HepG2 (cell line): ENCODE measurements around the gene EXOC1. TPM values are rescaled to one million over a fixed set of nuclear protein-coding genes. Genes with fewer than 3 reads are reported as not detected.

Source experiments
- ATAC-seq: fragments of 200-7000 bp; cut with Tn5 transposase; 3 replicates; pipeline ENCODE4 v1.9.1; 2020; ENCODE audit warnings: mild to moderate bottlenecking, moderate library complexity
- BruUV-seq: library from RNA; stranded (reverse); fragments of 400-500 nt; replicated peaks from 2 replicates; lab custom pipeline; 2021; lab: Mats Ljungman, UMichigan
- CTCF ChIA-PET: fragments of 300-600 bp; formaldehyde crosslinking; extraction: SDS; loops from one replicate; lab custom pipeline; 2021; ENCODE audit warnings: low total read pairs, inconsistent platforms, low intra/inter-chr PET ratio; lab: Yijun Ruan, JAX
- POLR2A ChIA-PET: fragments of 350-600 bp; sonication (Branson Sonifier 250); formaldehyde crosslinking; loops from one replicate; lab custom pipeline; 2020; ENCODE audit warnings: antibody characterized with exemption, inconsistent platforms; lab: Yijun Ruan, JAX
- DNase-seq: peaks from one replicate; pipeline ENCODE4 v3.0.0-alpha.2; 2015; ENCODE audit warnings: low spot score
- FAIRE-seq: peaks from 3 replicates; lab custom pipeline; 2011; peaks lifted over from hg19 to GRCh38; lab: Jason Lieb, UNC
- H2AFZ ChIP-seq: one replicate; pipeline ENCODE4 v1.6.1; 2011; ENCODE audit warnings: low read length, inconsistent platforms
- H3K27ac ChIP-seq: fragments of 300-600 bp; 3 replicates; pipeline ENCODE4 v1.8.0; 2011; ENCODE audit warnings: mixed run types, mild to moderate bottlenecking, mixed read lengths, low read length, inconsistent platforms; ENCODE audit not compliant: insufficient read depth; ENCODE audit errors: extremely low read length
- H3K27me3 ChIP-seq, 2 experiments: fragments of 200-600 bp in 1 of 2; 2 replicates in 1 of 2; 3 replicates in 1 of 2; pipeline versions ENCODE4 v1.6.0 to v1.8.0; 2011; ENCODE audit warnings: low read length in 2 of 2, mild to moderate bottlenecking in 2 of 2, moderate library complexity in 2 of 2, inconsistent platforms in 1 of 2; ENCODE audit not compliant: insufficient read depth in 2 of 2, control insufficient read depth in 1 of 2
- H3K36me3 ChIP-seq, 2 experiments: fragments of 200-600 bp in 1 of 2; replicated peaks in 1 of 2; 2 replicates in 1 of 2; 3 replicates in 1 of 2; pipeline versions ENCODE4 v1.5.1 to v1.8.0; 2011; ENCODE audit warnings: low read length in 2 of 2, inconsistent platforms in 1 of 2; ENCODE audit not compliant: insufficient read depth in 2 of 2, control insufficient read depth in 1 of 2
- H3K4me1 ChIP-seq: 2 replicates; pipeline ENCODE4 v1.5.1; 2012; ENCODE audit warnings: low read length, inconsistent platforms; ENCODE audit not compliant: insufficient read depth
- H3K4me2 ChIP-seq: 2 replicates; pipeline ENCODE4 v1.6.0; 2011; ENCODE audit warnings: low read depth, low read length, inconsistent platforms
- H3K4me3 ChIP-seq, 3 experiments: fragments of 200-600 bp in 1 of 3; sonication (generic), shearing (Covaris generic) in 1 of 3; replicated peaks in 1 of 3; 2 replicates each; pipeline ENCODE4 v1.5.1; 2011 to 2016; ENCODE audit warnings: low read length in 3 of 3, inconsistent platforms in 2 of 3, low read depth in 2 of 3, mild to moderate bottlenecking in 2 of 3, control low read depth in 1 of 3, mixed read lengths in 1 of 3; ENCODE audit not compliant: insufficient read depth in 1 of 3
- H3K79me2 ChIP-seq: one replicate; pipeline ENCODE4 v1.6.1; 2011; ENCODE audit warnings: low read length, inconsistent platforms; ENCODE audit not compliant: insufficient read depth
- H3K9ac ChIP-seq: 2 replicates; pipeline ENCODE4 v1.6.0; 2011; ENCODE audit warnings: mild to moderate bottlenecking, low read depth, low read length, inconsistent platforms; ENCODE audit not compliant: insufficient read depth
- H3K9me3 ChIP-seq: 2 replicates; pipeline ENCODE4 v1.5.1; 2012; ENCODE audit warnings: mild to moderate bottlenecking, low read length
- H4K20me1 ChIP-seq: 2 replicates; pipeline ENCODE4 v1.6.0; 2011; ENCODE audit warnings: inconsistent platforms, mild to moderate bottlenecking, low read length, moderate library complexity; ENCODE audit not compliant: insufficient read depth
- CBFB ChIP-seq: sonication (generic); formaldehyde crosslinking; IDR thresholded peaks from 2 replicates; pipeline ENCODE4 v1.4.0; 2020; ENCODE audit warnings: missing genetic modification reagents
- EEA1 ChIP-seq: sonication (generic); formaldehyde crosslinking; IDR thresholded peaks from 2 replicates; pipeline ENCODE4 v1.5.1; 2020; ENCODE audit warnings: mild to moderate bottlenecking, missing genetic modification reagents, borderline replicate concordance
- HMG20A ChIP-seq: IDR thresholded peaks from 2 replicates; pipeline ENCODE4 v1.6.1; 2016; ENCODE audit warnings: borderline replicate concordance
- PCBP1 ChIP-seq: fragments of 200-400 bp; formaldehyde crosslinking; IDR thresholded peaks from 2 replicates; pipeline ENCODE4 v1.6.1; 2017; ENCODE audit warnings: mild to moderate bottlenecking, low read depth, low read length, borderline replicate concordance
- REXO4 ChIP-seq: sonication (generic); formaldehyde crosslinking; IDR thresholded peaks from 2 replicates; pipeline ENCODE4 v1.8.0; 2022; ENCODE audit warnings: missing genetic modification reagents, mild to moderate bottlenecking, borderline replicate concordance
- SRY ChIP-seq: sonication (generic); formaldehyde crosslinking; IDR thresholded peaks from 2 replicates; pipeline ENCODE4 v1.8.0; 2022; ENCODE audit warnings: mild to moderate bottlenecking, missing genetic modification reagents
- STAG1 ChIP-seq: sonication (generic); formaldehyde crosslinking; IDR thresholded peaks from 2 replicates; pipeline ENCODE4 v1.4.0; 2020; ENCODE audit warnings: missing genetic modification reagents
- ZNF264 ChIP-seq: sonication (generic); formaldehyde crosslinking; IDR thresholded peaks from 2 replicates; pipeline ENCODE4 v1.4.0; 2020; ENCODE audit warnings: missing genetic modification reagents
- WGBS: methylation state at CpG from one replicate; pipeline ENCODE4 v1.1.6; 2017; ENCODE audit warnings: low lambda C conversion rate; 5-methylcytosine and 5-hydroxymethylcytosine counted together
- in situ Hi-C: cut with HindIII; loops from 2 replicates; pipeline ENCODE4 v1.10.0; 2017; ENCODE audit warnings: low pct_unique_long_range_greater_than_20kb; ENCODE audit not compliant: extremely low pct_ligation_motif_present
- intact Hi-C: fragments of 100-400 bp; cut with micrococcal nuclease; formaldehyde crosslinking; loops from one replicate; pipeline ENCODE4 v1.10.0; 2022; ENCODE audit not compliant: unreplicated experiment
- polyA plus RNA-seq, 8 experiments: library from polyadenylated mRNA; depleted of rRNA in 3 of 8; stranded (reverse) in 7 of 8; unstranded in 1 of 8; fragments of >200 nt; fragmentation: Illumina TruSeq in 4 of 8; extraction: Trizol in 4 of 8; gene quantifications; 2 replicates each; pipeline versions ENCODE4 v1.2.1 to v1.2.3, GENCODE V29; 2011 to 2016; ENCODE audit warnings: low read depth in 4 of 8, missing spikeins in 1 of 8, mixed read lengths in 1 of 8; ENCODE audit not compliant: insufficient read depth in 1 of 8
- total RNA-seq, 5 experiments: library from RNA; depleted of rRNA; stranded (reverse); fragments of >200 nt; fragmentation: Illumina TruSeq; extraction: Trizol; gene quantifications; 2 replicates each; pipeline ENCODE4 v1.2.3, GENCODE V29; 2016; ENCODE audit warnings: low read depth in 1 of 5
- TF ChIP-seq, protein P1 (sequence below): sonication (generic); formaldehyde crosslinking; conservative IDR thresholded peaks from 2 replicates; pipeline ENCODE4 v1.4.0; 2020; ENCODE audit warnings: missing genetic modification reagents
- TF ChIP-seq, protein P2 (sequence below): sonication (generic); formaldehyde crosslinking; IDR thresholded peaks from 2 replicates; pipeline ENCODE4 v1.4.0; 2020; ENCODE audit warnings: missing genetic modification reagents, mild to moderate bottlenecking, borderline replicate concordance

Gene EXOC1
- total and polyA plus RNA-seq, 2 of the 13 experiments (the other 11 are each of a cell fraction or from before 2014, with no cell fraction given), result 9.1 to 18.4 TPM

GRCh38 chr4:55837903-55838302, 15.5 kb upstream of the EXOC1 start (continued):
- TF ChIP-seq, protein P1, sequence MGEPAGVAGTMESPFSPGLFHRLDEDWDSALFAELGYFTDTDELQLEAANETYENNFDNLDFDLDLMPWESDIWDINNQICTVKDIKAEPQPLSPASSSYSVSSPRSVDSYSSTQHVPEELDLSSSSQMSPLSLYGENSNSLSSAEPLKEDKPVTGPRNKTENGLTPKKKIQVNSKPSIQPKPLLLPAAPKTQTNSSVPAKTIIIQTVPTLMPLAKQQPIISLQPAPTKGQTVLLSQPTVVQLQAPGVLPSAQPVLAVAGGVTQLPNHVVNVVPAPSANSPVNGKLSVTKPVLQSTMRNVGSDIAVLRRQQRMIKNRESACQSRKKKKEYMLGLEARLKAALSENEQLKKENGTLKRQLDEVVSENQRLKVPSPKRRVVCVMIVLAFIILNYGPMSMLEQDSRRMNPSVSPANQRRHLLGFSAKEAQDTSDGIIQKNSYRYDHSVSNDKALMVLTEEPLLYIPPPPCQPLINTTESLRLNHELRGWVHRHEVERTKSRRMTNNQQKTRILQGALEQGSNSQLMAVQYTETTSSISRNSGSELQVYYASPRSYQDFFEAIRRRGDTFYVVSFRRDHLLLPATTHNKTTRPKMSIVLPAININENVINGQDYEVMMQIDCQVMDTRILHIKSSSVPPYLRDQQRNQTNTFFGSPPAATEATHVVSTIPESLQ, result no peak
- TF ChIP-seq REXO4 (CRISPR knock-in tag), result no peak
- no peak for TF ChIP-seq PCBP1

DNA sequence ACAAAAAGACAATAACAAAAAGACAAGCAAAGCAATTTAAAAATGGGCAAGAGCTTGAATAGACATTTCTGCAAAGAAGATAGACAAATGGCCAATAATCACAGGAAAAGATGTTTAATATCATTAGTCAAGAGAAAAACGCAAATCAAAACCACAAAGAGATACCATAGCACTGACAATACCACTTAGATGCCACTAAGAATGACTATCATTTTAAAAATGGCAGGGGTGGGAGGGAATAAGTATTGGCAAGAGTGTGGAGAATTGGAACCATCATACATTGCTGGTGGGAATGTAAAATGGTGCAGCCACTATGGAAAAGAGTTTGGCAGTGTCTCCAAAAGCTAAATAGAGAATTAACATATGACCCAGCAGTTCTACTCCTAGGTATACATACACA, 15.1 kb upstream of the EXOC1 start:
- no peak overlapping the region for H3K4me3 ChIP-seq
- CTCF ChIA-PET, result no interaction called here
- in situ Hi-C loops (no loop called here), intact Hi-C loops (no loop called here)
- no peaks in the 10 kb centered on the region for H3K36me3 ChIP-seq
- ATAC-seq (no peak), FAIRE-seq (no peak), DNase-seq (no peak)
- H3K79me2 ChIP-seq, result no peaks in the 10 kb centered on the region
- no TSS peak for BruUV-seq
- peaks cover 6% of the 10 kb centered on the region; the same call in 1 of the 2 replicates for H3K9me3 ChIP-seq
- no peaks in the 10 kb centered on the region for H3K4me1 ChIP-seq
- no peak overlapping the region for H2AFZ ChIP-seq
- H3K27ac ChIP-seq, result no peak overlapping the region
- no peaks in the 10 kb centered on the region for H3K27me3 ChIP-seq
- TF ChIP-seq CBFB (CRISPR knock-in tag) (no peak), ZNF264 (CRISPR knock-in tag) (no peak), HMG20A (CRISPR knock-in tag) (no peak), SRY (no peak), STAG1 (CRISPR knock-in tag) (no peak), EEA1 (CRISPR knock-in tag) (no peak)
- TF ChIP-seq, protein P2, sequence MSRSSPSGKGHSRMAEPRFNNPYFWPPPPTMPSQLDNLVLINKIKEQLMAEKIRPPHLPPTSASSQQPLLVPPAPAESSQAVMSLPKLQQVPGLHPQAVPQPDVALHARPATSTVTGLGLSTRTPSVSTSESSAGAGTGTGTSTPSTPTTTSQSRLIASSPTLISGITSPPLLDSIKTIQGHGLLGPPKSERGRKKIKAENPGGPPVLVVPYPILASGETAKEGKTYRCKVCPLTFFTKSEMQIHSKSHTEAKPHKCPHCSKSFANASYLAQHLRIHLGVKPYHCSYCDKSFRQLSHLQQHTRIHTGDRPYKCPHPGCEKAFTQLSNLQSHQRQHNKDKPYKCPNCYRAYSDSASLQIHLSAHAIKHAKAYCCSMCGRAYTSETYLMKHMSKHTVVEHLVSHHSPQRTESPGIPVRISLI (CRISPR knock-in tag), result no peak
- H3K9ac ChIP-seq, result no peak overlapping the region
- no peak overlapping the region for H3K4me2 ChIP-seq
- WGBS, result 0% methylated on average over 1 of the region's 1 CpG
- H4K20me1 ChIP-seq, result no peaks in the 10 kb centered on the region
- POLR2A ChIA-PET, result no interaction called here
